ENCODE results near the gene DOK5. TPM values are rescaled to one million over a fixed set of nuclear protein-coding genes. Genes with fewer than 3 reads are reported as not detected.
"Not testable (repeated sequence)": the region's sequence is repeated elsewhere in the genome, so short reads cannot be mapped to it uniquely, and the experiment has no call there.

The DOK5 gene
- total RNA-seq, 1 donor from 2014 or later = 26.3 TPM

DNA sequence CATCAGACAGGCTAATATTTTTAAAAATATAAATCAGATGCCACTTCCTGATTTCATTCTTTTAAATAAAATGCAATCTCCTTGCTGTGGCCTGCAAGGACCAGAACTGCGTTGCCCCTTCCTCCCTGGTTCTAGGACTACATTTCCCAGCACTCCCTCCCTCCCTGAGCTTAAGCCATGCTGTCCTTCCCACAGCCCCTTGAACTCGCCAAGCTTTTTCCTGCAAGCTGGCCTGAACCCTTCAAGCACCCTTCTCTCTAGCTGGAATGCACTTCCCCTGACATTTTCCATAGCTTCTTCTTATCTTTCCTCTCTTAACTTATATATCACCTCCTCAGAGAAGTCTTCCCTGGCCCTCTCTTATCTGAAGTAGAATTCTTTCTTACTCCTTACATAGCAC, 6.1 kb upstream of the DOK5 start:
- no peak for DNase-seq (ENCODE audit: low spot score)
- intact Hi-C loops (cut with DNase I) = no loop called here

DNA sequence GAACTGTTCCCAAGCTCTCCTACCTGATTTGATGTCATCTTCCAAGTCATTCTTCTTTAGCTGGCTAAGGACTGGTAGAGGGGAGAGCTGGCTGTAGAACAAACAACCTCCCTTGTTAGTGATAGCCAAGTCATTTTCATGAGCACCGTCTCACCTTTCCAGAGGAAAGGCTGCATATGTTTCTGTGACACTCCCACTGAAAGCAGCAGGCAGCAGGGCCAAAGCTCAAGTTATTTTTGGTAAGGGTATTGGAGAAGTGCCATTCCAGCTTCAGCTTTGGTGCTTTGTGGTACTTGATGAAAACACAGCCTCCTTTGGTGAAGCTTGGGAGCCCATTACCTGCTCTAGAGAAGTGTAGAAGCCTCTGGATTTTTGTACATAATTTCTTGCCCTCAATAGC, 5.4 kb upstream of the DOK5 start:
- DNase-seq (ENCODE audit: low spot score) = no peak
- intact Hi-C loops (cut with DNase I) = no loop called here

DNA sequence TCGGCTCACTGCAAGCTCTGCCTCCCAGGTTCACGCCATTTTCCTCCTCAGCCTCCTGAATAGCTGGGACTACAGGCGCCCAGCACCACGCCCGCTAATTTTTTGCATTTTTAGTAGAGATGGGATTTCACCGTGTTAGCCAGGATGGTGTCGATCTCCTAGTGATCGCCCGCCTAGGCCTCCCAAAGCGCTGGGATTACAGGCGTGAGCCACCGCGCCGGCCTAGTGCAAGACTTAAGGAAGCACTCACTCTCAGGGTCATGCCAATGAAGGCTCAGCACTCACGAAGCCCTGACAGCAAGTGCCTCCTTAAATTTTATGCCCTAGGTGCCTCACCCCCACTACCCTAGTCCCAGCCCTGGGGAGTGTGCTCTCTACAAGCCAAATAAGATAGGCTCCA, 4.7 kb upstream of the DOK5 start:
- intact Hi-C loops (cut with DNase I) = no loop called here

DNA sequence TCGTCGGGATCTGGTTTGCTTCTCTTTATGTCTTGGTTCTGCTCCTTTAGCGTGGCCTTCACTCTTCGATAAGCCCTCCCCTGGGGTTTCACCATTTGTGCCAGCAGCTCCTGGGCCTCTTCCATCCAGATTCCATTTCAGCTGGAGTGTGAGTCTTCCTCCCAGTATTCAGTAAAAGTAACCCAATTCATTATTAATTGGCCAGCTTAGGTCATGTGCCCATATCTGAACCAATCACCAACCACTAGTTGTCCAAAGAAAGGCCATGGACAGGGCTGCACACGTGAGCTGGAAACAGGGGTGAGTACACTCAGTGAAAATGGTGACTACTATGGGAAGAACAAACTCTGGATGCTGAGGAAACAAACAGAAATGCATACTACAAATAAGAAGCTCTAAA, 2.8 kb upstream of the DOK5 start:
- DNase-seq (ENCODE audit: low spot score) = no peak
- intact Hi-C loops (cut with DNase I) = no loop called here

More for the DNA sequence above, 4.7 kb upstream of the DOK5 start:
- DNase-seq (ENCODE audit: low spot score) = no peak

DNA sequence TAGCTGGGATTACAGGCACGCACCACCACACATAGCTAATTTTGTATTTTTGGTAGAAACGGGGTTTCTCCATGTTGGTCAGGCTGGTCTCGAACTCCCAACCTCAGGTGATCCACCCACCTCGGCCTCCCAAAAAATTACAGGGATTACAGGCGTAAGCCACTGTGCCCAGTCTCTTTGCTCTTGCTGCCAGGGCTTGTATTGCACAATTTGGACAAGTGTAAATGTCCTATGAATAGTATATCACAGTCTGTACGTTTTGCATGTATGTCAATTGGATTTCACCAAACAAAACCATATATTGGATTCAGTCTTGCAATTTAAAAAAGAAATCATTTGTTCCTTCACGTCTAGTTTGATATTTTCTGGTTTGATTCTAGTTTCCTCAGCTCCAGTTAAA, 2.1 kb upstream of the DOK5 start:
- no peak for DNase-seq (ENCODE audit: low spot score)
- intact Hi-C loops (cut with DNase I) = no loop called here

DNA sequence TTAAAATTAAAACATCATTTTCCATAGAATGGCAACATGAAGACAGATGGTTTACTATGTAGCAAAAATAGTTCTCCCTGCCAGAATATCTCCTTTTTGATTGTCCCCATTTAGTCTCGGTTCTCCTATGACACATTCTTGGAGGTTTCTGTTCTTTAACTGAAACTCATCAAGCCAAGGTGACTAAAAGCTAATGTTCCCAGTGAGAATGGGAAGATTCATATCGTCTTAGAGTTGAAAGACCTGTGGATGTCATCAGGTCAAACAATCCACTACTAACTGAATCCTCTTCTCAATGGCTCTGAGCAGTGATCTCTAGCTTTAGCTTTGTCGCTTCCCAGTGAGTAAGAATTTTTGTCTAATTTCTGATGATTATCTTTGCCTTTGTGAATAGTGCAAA, 1.3 kb upstream of the DOK5 start:
- DNase-seq (ENCODE audit: low spot score) = no peak
- intact Hi-C loops (cut with DNase I) = no loop called here

DNA sequence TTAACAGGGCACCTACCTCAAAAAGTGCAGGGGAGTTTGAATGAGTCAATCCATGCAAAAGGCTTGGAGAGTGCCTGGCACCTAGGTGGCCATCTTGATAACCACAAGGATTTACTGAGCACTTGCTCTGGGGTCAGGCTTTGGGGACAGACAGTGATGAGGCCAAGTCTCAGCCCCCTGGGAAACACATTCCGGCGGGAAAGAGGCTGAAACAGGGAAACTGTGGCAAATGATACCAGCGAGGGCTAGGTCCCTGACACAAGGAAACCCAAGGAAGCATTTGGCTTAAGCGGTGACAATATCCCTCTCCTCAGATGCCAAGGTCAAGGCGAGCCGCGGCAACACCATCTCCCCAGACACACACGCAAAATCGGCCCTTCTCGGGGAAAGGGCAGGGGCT, 527 bp upstream of the DOK5 start:
- DNase-seq (ENCODE audit: low spot score) = no peak
- intact Hi-C loops (cut with DNase I) = loop anchor here (5.0 kb wide), 4 partner anchors 52 to 258 kb away; no protein-coding TSS in a partner anchor

DNA sequence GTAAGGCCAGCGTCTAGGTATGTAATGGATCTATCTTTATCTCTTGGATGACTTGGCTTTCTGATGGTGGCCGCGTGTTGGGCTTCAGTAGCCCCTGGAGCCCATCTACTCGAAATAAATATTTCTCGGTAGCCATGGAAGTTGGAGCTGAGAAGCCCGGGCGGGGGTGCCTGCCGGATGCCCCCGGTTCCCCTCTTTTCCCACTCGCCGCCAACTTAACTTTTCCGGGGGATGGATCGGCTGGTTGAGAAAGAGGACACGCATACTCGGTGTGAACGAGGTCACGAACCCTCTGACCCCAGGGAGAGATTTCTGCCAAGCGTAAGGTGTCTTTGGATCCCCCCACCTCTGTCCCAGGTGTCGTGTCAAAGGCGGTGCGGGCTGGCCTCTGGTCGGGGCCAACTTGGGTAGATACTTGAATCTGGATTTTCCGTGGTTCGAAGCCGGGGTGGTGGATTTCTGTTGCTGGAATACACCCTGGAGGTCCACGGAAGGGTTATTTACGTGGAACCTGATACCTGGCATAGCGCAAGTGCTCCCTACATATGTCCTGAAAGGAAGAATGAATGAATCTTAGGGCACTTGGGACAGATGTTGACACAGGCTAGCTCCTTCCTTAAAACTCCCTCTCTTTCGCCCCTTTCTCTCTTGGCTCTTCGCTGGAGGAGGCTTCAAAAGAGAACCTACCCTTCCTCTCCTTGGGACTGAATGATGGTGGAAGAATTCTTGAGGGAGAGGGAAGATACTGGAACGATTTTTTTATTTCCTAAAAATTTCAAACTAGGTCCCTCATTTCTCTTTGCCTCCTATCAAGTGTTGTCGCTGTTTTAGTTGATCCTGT, 996 bp downstream of the DOK5 start:
- no peak for DNase-seq (ENCODE audit: low spot score)
- intact Hi-C loops (cut with DNase I) = loop anchor here (5.0 kb wide), 4 partner anchors 51 to 259 kb away; no protein-coding TSS in a partner anchor

DNA sequence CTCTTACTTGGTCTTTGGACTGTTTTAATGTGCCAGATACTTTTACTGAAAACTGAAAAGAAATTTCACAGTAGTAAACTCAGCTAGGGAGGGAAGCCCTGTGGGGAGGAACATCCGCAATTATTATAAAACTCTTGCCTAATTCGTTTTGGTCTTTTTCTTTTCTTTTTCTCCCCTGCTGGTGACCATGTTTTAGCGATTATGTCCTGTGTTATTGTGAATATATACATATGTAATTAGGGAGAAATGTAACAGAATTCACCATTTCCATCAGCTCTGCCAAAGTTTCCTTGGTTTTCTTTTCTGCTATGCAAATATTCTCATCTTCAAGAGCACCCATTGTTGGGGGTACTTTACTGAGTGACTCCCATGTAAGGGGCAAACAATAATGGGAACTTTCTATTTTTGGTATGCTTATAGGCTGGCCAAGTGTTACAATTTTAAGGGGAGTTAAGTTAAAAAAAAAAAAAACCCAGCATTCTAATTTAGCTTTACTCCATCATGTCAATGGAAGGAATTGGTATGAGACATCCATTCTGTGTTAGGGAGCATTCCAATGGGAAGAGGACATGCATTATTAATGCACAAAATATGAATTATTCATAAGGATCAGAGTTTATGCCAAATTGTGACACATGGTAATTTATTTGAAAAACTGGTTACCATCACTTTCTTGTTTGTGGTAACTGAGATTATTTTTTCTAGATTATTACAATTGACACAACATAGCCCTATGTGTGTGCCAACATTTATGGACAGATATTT, 2.0 kb downstream of the DOK5 start:
- no peak for DNase-seq (ENCODE audit: low spot score)
- intact Hi-C loops (cut with DNase I) = loop anchor here (5.0 kb wide), 4 partner anchors 50 to 260 kb away; no protein-coding TSS in a partner anchor

DNA sequence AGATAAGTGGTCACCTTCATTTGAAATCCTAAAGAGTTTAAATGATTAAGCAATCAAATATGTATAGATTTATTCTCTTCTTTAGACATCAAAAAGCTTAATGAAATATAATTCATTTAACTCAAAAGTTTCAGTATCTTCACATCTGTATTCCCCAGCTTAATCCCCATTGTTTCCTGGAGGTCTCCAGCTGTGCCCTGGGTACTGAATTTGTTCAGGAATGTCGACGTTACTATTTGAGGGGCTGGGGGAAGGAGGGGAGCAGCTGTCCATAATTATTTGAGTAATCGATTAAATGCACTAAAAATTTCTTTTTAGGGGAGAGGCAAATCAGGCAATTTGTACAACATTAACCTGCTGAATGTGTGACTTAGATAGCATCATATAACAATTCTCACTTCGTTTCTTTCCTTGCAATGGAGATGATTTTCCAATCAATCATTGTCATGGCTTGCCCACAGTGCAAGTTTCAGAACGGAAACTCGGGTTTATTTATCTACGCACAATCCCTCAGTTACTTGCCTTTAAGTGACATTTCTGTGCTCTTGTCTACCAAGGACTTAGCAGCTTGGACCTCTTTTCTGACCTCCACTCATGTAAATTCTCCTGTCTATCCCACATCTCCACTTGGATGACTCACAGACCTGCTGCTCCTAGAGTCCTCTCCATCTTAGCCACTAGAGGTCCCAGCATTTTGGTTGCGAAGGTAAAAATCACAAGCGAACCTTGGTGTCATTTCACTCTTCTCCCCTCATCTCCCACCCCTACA, 3.9 kb downstream of the DOK5 start:
- intact Hi-C loops (cut with DNase I) = loop anchor here (5.0 kb wide), 4 partner anchors 48 to 262 kb away; no protein-coding TSS in a partner anchor

DNA sequence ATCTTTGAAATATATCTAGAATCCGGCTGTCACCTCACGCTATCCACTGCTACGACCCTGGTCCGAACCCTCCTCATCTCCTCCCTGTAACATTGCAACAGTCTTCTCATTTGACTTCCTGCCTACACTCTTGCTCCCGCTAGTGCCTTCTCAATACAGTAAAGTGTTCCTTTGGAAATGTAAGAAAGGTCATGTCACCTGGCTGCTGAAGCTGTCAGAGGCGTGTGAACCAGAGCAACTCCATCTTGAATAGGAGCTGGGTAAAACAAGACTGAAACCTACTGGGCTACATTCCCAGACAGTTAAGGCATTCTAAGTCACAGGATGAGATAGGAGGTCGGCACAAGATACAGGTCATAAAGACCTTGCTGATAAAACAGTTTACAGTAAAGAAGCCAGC, 4.5 kb downstream of the DOK5 start:
- intact Hi-C loops (cut with DNase I) = loop anchor here (5.0 kb wide), 4 partner anchors 47 to 263 kb away; no protein-coding TSS in a partner anchor
- not testable (repeated sequence) for DNase-seq (ENCODE audit: low spot score)

More for the DNA sequence above, 3.9 kb downstream of the DOK5 start:
- no peak for DNase-seq (ENCODE audit: low spot score)

DNA sequence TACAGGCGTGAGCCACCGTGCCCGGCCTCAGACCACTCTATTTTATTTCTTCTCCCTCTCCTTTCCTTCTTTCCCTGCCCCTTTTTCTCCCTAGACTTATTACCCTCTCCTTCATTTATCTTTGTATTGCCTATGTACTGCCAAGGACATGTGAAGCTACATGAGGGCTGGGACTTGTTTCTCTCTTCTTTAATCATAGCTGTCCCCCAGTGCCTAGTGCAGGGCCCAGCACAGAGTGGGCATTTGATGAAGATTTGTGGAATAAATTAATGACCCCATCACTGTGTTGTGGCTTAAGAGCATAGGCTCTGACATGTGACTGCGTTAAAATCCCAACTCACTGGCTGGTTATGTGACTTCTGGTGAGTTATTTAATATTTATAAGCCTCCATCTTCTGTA, 6.0 kb downstream of the DOK5 start:
- no peak for DNase-seq (ENCODE audit: low spot score)
- intact Hi-C loops (cut with DNase I) = no loop called here

DNA sequence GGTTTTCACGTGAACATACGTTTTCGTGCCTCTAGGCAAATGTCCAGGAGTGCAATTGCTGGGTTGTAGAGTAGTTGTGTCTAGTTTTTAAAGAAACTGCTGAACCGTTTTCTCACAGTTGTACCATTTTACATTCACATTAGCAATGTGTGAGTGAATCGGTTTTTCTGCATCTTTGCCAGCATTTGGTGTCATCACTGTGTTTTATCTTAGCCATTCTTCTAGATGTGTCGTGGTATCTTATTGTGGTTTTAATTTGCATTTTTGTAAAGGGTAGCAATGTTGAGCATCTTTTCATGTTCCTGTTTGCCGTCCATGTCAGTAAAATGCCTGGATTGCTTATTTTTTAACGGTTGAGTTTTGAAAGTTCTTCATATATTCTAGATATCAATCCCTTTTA, 10.2 kb downstream of the DOK5 start:
- no peak for DNase-seq (ENCODE audit: low spot score)
- intact Hi-C loops (cut with DNase I) = no loop called here

DNA sequence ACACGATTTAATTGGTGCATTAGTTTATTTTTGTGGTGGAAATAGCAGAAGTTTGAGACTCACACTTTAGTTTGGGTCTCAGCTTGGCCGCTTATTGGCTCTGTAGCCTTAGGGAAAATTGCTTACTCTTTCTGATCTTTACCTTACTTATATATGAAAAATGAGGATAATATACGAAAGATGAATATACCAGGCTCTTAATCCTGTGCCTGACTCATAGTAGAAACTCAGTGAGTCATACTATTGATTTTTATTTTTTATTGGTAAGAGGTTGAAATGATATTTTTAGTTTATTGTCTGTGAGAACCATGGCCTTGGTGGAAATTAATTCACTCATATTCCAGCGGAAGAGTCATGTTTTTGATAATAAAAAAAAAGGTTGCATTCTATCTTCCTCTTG, 11.2 kb downstream of the DOK5 start:
- intact Hi-C loops (cut with DNase I) = no loop called here
- DNase-seq (ENCODE audit: low spot score) = no peak

DNA sequence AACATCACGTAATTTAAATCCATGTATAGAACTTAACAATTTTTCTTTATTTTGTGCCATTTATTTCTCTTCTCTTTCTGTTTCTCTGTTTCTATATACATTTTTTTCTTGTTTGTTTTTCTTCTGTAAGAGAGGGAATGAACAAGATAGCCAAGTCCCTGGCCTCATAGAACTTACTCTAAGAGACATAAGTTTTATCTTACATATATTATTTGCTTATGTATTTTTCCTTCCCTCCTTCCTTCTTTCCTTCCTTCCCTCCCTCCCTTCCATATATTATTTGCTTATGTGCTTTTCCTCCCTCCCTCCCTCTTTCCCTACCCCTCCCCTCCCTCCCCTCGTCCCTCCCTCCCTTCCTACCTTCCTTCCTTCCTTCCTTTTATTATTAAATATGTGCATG, 13.0 kb downstream of the DOK5 start:
- no peak for DNase-seq (ENCODE audit: low spot score)
- intact Hi-C loops (cut with DNase I) = no loop called here

DNA sequence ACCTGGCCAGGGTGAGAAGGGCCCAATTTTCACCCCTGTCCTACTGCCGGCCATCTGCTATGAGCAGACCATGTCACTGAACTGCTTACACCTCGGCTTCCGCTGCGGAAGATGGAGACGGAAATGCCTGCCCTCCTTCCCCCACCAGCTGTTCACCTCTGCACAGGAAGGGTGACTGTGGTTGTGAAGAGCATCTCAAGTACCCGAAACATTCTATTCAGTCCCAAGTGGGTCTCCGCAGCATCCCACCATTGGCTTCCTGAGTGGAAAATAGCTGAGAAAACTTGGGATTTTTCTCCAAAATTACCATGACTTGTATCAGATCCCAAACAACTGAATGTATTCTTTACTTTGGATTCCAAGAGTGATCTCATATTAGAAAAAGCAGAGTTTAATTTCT, 16.1 kb downstream of the DOK5 start:
- DNase-seq (ENCODE audit: low spot score) = no peak
- intact Hi-C loops (cut with DNase I) = no loop called here

DNA sequence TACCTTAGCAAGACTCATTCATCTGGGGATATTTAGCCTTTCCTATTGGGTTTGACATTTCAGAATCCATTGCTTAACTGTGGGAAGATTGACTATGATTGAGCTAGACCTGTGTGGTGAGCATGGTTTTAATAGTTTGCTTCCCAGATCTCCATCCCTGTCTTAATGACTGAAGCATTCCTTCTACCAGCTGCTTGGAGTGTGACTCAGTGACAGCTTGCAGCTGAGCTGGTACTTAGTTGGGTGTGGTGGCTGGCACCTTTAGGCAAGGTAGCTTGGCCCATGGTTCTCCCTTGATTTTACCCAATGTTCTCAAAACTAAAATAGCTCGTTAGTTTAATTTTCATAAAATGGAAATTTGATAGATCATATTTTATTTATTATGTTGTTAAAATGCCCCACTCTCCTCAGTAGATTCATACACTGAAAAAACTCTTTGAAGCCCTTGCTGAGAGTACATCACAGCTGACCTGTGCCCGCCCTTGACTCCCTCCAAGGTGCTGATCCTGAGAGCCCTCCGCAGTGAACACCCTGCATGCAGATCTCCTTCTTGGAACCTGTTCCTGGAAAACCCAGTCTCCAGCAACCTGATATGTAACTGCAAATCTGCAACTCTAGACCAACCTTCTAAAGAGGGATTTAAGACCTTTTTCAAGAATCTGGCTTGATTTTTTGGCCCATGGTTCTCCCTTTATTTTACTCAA, 19.1 kb downstream of the DOK5 start:
- intact Hi-C loops (cut with DNase I) = no loop called here
- DNase-seq (ENCODE audit: low spot score) = no peak

DNA sequence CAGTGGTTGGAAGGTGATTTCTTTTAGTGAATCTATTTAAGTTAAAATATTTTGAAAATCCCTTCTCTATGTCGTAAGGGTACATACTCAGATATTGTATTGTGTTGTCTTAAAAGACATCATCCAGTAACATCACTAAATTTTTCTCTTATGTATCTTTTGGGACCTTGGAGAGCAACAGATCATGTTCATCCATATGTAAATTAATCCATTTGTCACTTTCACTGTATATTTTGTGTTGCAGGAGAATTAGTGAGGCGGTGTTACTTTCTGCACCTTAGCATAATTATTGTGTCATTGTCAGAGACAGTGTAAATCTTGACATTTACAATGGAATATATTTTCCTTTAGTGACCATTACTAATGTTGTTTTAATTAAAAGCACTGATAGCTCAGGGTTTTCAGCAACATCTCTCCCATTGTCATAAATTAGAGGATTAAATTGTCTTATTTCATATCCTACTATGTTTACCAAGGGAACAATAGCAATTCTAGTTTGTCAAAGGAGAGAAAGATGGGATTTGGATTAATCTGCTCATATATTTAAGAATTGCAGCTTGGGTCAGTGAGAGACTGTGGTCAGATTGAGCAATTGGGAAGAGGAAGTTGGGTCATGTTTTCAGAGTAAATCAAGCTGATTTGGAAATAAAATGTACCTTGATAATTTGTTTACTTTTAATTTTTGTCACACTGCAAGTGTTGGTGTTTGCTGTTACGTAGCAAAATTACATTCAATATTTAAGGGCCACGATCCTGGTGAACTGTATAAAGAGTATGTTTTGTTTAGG, 22.7 kb downstream of the DOK5 start:
- intact Hi-C loops (cut with DNase I) = no loop called here
- no peak for DNase-seq (ENCODE audit: low spot score)

DNA sequence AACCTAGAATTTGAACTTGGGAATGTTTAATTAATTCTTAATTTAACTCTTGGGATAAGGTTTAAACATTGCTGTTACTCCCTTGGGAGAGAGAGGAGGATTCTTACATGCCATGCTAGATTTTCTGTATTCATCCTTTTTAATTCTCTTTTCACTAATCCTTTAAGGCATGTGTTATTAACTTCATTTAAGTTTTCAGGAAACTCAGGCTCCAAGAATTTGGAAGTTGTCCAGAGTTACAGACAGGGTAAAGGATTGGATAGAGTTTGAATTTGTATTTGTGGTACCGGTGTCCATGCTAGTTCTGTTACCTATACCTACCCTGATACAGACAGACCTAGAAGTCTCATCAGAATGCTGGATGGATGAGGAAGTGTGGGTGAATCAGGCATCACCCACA, 23.7 kb downstream of the DOK5 start:
- intact Hi-C loops (cut with DNase I) = no loop called here
- DNase-seq (ENCODE audit: low spot score) = no peak
